Measurements from ENCODE around the gene EMID1. TPM values are rescaled to one million over a fixed set of nuclear protein-coding genes. Genes with fewer than 3 reads are reported as not detected.
A peak's percentile ranks its signal among the peaks of the same experiment; 100 is the strongest.

EMID1 gene
- total RNA-seq, 2 donors from 2014 or later, result 0.33 to 0.51 TPM

DNA sequence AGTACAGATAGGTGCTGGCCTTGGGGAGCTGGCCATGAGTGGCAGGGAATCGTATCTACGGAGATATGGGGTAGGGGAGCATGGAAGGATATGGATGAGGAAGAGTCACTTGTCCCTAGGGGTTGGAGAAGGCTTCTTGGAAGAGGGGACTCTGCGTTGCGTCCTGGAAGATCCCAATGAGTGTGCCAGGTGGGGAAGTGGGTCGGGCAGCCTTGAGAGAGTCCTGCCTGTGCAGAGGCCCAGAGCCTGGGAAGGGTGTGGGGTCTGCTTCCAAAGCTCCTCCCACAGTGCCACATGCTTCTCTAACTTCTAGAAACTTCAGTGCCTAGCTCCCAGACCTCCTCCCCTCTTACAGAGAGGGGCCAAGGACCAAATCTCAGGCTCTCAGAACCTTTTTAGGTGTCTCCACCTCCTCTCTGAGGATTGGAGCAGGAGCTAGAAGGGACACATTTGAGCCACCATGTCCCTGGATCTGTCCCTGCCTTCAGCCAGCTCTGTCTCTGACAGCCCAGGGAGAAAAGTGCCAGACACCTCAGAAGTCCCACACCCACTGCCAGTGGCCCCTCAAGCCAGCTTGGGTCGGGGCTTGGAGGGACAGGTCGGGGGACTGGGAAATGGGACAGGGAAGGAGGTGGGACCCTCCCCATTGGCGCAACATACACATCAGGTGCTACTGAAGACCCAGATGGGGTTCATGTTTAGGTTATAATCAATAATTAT is 51.1 kb downstream of the EMID1 start:
- TF ChIP-seq, protein P1, sequence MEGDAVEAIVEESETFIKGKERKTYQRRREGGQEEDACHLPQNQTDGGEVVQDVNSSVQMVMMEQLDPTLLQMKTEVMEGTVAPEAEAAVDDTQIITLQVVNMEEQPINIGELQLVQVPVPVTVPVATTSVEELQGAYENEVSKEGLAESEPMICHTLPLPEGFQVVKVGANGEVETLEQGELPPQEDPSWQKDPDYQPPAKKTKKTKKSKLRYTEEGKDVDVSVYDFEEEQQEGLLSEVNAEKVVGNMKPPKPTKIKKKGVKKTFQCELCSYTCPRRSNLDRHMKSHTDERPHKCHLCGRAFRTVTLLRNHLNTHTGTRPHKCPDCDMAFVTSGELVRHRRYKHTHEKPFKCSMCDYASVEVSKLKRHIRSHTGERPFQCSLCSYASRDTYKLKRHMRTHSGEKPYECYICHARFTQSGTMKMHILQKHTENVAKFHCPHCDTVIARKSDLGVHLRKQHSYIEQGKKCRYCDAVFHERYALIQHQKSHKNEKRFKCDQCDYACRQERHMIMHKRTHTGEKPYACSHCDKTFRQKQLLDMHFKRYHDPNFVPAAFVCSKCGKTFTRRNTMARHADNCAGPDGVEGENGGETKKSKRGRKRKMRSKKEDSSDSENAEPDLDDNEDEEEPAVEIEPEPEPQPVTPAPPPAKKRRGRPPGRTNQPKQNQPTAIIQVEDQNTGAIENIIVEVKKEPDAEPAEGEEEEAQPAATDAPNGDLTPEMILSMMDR (IDR thresholded peaks at IDR 0.05), result no peak
- H3K4me3 ChIP-seq, result no peak overlapping the region
- peaks cover 18% of the 10 kb centered on the region for H3K36me3 ChIP-seq
- peak; percentile 18 for DNase-seq (ENCODE audit: low spot score)
- no peaks in the 10 kb centered on the region for H3K4me1 ChIP-seq
- H3K27ac ChIP-seq, result no peak overlapping the region
- H3K27me3 ChIP-seq, result no peaks in the 10 kb centered on the region
- no peaks in the 10 kb centered on the region for H3K9me3 ChIP-seq

DNA sequence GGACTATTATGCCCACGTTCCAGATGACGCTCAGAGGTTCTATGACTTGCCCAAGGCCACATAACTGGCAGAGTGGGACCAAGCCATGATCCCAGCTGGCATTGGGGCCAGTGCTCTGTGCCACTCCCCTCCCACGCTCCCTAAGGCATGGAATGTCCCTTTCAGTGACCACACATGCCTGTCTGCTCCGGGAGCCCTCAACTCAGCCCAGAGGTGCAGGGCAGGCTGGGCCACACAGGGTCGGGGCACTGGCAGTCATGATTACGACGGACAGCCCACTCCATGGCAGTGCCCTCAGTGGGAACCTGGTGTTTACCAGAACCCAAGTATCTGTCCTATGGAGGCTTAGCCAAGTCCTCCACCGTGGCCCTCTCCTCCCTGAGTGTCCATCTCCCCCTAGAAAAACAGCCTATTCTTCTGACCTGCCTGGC is 52.1 kb downstream of the EMID1 start:
- peaks cover 18% of the 10 kb centered on the region for H3K36me3 ChIP-seq
- TF ChIP-seq, protein P1 (IDR thresholded peaks at IDR 0.05), result no peak
- H3K4me1 ChIP-seq, result no peaks in the 10 kb centered on the region
- H3K4me3 ChIP-seq, result no peak overlapping the region
- no peaks in the 10 kb centered on the region for H3K9me3 ChIP-seq
- H3K27ac ChIP-seq, result no peak overlapping the region
- no peaks in the 10 kb centered on the region for H3K27me3 ChIP-seq
- peak; percentile 52 for DNase-seq (ENCODE audit: low spot score)

DNA sequence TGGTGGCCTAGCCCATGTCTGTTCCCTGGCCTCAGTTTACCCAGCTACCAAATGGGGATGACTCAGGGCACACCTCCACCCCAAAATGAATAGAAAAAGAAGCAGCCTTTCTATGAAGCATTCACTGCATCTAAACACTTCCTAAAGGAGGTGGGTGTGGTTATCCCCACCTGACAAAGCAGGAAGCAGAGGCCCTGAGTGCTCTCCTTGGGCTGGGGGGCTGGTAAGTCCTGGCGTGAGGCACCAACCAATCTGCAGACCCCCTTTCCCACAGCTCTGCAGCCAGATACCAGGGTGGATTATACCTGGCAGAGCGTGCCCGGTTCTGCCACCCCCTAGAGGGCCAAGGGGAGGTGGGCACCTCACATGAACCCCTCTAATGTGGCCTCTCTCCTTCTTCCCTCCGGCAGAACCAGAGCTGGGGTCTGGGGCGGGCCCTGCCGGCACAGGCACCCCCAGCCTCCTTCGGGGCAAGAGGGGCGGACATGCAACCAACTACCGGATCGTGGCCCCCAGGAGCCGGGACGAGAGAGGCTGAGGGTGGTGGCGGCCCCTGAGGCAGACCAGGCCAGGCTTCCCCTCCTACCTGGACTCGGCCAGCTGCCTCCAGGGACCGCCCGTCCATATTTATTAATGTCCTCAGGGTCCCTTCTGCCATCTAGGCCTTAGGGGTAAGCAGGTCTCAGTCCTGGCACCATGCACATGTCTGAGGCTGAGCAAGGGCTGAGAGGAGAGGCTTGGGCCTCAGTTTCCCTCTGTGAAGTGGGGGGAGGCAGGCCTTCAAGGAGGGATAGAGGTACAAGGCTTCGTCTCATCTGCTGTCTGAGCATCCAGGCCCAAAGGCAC is 52.9 kb downstream of the EMID1 start:
- DNase-seq (ENCODE audit: low spot score), result peak; percentile 44
- no peak overlapping the region for H3K4me3 ChIP-seq
- no peaks in the 10 kb centered on the region for H3K27me3 ChIP-seq
- H3K4me1 ChIP-seq, result no peaks in the 10 kb centered on the region
- TF ChIP-seq, protein P1 (IDR thresholded peaks at IDR 0.05), result no peak
- peaks cover 21% of the 10 kb centered on the region for H3K36me3 ChIP-seq
- no peaks in the 10 kb centered on the region for H3K9me3 ChIP-seq
- no peak overlapping the region for H3K27ac ChIP-seq

DNA sequence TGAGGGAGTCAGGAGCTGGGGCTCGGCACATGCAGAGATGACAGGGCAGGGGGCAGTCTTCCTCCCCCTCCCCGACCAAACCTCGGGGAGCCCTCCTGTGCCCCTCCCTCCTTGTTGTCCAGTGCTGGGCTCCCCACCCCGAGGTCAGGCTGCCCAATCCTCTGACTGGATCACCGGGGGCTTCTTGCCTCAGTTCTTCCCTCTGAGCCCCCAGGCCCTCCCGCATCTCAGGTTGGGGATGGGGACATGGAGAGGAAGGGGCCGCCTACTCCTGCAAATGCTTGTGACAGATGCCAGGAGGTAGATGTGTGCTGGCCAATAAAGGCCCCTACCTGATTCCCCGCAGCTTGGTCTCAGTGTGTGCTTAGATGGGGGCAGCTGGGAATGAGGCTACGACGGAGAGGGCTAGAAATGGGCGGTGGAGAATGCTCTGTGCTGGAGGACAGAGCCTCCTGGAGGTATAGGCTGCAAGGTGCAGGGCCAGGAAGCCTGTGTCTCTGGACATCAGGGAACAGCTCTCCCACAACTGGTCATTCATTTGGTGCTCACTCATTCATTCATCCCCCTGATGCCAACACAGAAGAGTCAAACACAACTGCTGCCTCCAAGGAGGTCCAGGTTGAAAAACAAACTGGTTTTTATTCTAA is 53.7 kb downstream of the EMID1 start:
- Histone ChIP-seq H3K36me3 (peaks cover 28% of the 10 kb centered on the region), H3K4me3 (no peak overlapping the region), H3K9me3 (no peaks in the 10 kb centered on the region), H3K27me3 (no peaks in the 10 kb centered on the region), H3K27ac (no peak overlapping the region), H3K4me1 (no peaks in the 10 kb centered on the region)
- peak; percentile 23 for DNase-seq (ENCODE audit: low spot score)
- TF ChIP-seq, protein P1 (IDR thresholded peaks at IDR 0.05), result no peak

DNA sequence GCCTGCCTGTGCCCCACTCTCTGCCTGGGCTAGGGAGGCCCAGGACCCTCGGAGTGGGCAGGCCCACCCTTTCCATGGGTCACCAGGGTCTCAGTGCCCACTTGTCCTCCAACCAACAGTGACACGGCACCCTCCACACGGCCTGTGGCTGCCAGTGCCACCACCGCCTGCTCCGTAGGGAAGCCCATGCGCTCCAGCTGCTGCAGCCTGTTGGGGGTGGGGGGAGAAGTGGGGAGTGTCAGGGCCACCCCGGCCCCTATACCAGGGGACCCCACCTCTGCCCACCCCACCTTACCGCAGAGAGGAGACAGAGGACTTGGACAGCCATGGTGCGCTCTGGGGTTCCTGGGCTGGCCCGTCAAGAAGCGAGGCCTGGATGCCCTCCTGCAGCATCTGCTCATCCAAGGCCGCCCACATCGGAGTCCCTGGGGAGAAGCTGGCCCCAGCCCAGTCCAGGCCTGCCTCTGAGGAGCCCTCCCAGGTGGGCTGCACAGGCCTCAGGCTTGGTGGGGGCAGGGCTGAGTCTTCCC is 54.4 kb downstream of the EMID1 start:
- DNase-seq (ENCODE audit: low spot score), result peak; percentile 26
- TF ChIP-seq, protein P1 (IDR thresholded peaks at IDR 0.05), result no peak
- H3K4me3 ChIP-seq, result no peak overlapping the region
- H3K27me3 ChIP-seq, result no peaks in the 10 kb centered on the region
- peaks cover 34% of the 10 kb centered on the region for H3K36me3 ChIP-seq
- no peak overlapping the region for H3K27ac ChIP-seq
- no peaks in the 10 kb centered on the region for H3K4me1 ChIP-seq
- no peaks in the 10 kb centered on the region for H3K9me3 ChIP-seq
